Measurements from ENCODE around the gene ARHGAP8. TPM values are rescaled to one million over a fixed set of nuclear protein-coding genes. Genes with fewer than 3 reads are reported as not detected.

ARHGAP8 gene
- polyA plus RNA-seq (2013, experiment 1 of 2; ENCODE audit: insufficient read length), result 0.75 TPM
- 0.77 TPM for polyA plus RNA-seq (2013, experiment 2 of 2; ENCODE audit: insufficient read length)

DNA sequence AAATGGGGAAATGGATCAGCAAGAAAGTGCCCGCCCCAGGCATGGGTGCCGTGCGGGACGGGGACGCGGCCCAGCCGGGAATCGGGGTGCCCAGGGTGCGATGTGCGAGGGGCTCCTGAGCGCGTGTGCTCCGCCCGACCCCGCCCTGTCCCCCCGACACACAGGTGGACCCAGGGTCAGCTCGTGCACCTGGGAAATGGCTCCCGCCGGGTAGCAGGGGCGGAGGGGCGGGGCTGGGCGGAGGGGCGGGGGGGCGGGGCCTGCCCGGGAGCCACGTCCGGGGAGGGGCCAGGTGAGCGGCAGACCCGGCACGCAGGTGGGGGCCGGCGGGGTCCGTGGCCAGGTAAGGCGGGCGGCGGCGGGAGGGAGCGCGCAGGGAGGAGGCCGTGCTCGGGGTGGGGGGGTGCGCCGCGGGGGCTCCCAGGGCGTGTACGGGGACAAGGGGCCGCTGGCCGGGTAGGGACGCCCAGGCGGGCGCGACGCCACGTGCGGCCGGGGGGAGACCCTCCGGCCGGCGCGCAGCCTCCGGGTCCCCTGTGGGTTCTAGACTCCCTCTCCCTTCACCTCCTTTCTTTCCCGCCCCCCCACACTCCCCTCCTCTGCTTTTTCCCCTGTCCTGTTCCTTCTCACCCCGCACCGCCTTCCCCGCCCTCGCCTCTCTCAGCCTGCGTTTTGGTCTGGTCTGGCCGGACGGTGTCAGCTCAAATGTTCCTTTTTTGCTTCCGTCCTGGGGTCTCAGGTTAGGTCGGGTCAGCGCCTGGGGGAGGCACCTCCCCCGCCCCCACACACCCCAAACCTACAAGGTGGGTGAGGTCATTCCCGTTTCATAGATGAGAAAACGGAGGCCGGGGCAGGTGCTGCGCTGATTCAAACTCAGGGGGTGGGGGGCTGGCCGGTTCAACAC lies at the start of gene ARHGAP8:
ARHGAP8 (plus strand) TSS at position 291 of the 904 bp plus-strand sequence. CDS start 33,953 bp downstream, outside the sequence.
- DNase-seq, result no peak

DNA sequence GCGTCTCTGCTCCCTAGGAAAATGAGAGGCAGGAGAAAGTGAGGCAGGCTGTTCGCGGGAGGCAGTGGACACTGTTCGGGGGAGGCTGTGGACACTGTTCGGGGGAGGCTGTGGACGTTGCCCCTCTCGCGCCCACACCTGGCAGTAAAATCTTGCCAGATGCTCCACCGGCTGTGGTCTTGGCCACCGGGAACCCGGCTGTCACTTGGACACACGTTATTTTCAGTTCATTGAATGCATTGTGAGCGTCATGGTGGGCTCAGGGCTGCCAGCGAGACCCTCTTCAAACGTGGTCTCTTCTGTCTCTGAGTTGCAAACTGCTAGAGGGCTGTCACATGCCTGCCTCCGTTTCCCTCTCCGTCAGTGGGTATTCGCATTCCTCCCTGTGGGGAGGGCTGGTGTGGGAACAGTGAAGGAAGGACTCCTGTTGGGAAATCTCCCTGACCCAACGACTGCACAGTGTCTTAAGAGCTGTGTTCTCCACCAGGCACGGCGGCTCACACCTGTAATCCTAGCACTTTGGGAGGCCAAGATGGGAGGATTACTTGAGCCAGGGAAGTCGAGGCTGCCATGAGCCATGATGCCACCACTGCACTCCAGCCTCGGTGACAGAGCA lies 49.0 kb upstream of the ARHGAP8 start:
- no peak for DNase-seq

DNA sequence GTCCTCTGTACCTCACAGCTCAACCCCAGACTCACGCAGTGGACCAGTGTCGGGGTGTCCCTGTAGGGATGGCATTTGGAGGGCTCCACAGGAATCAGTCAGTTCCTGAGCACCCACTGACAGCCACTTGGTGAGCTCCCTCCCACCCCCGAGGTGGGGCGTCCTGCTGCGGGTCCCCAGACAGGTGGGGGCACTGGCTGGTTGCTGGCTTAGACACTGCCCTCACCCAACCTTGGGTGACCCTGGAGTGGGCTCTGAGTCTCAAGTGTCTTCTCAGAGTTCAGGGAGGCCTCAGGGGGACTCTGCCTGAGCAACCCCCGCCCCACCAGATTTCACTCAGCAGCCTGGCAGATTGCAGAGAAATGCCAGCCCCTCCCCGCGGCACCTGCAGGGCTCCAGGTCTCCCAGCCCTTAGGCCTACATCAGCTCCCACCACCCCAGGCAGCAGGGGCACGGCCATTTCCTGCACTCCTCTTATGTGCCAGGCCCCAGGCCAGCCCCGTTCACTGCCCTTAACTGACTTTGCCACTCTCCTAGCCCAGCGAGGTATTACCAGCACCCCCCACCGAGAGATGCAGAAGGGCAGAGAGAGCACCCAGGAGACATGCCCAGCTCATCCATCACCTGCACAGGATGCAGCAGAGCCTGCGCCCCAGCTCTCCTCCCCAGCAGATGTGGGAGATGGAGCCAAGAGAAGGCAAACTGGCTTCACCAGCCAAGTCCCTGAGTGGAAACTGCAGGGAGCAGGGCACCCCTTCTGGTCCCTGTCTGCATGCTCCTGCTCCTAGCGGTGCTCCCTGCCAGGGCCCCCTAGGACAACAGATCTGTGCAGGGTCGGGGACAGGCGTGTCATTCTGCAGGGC lies 48.0 kb upstream of the ARHGAP8 start:
- no peak for DNase-seq

DNA sequence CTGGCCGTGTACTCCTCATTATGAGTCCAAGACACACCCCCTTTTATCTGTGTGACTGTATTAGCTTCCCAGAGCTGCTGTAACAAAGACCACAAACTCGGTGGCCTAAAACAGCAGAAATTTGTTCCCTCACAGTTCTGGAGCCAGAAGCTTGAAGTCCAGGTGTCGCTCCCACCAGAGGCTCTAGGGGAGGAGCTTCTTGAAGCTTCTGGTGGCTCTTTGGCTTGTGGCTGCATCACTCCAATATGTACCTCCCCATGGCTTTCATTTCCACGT lies 47.4 kb upstream of the ARHGAP8 start:
- DNase-seq, result no peak

DNA sequence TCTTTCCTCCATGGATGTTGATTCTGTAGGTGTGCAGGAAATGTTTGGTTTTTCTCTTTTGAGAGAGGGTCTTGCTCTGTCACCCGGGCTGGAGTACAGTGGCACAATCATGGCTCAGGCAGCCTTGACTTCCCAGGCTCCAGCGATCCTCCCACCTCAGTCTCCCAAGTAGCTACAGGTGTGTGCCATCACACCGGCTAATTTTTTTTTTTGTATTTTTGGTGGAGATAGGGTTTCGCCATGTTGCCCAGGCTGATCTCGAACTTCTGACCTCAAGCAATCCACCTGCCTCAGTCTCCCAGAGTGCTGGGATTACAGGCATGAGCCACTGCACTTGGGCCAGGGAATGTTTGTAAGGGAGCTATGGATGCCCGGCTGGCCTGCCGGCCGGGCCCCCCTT lies 45.9 kb upstream of the ARHGAP8 start:
- no peak for DNase-seq

DNA sequence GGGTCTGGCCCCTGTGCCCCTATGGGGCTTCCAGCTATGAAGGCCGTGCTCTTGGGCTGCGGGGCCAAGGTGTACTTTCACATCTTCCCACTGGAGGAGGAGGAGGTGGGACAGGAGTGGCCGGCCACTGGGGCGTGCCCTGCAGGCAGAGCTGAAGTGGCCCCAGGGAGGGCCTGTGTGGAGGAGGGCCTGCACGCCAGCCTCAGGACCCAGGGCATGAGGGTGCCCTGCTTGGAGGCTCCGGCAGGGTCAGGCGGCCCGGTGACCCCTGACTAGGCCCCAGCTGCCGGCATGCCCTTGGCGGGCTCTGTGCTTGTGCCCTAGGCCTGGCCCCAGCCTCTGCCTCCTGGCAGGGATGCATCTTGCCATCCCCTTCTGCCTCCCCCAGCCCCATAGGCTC lies 45.2 kb upstream of the ARHGAP8 start:
- DNase-seq, result no peak

DNA sequence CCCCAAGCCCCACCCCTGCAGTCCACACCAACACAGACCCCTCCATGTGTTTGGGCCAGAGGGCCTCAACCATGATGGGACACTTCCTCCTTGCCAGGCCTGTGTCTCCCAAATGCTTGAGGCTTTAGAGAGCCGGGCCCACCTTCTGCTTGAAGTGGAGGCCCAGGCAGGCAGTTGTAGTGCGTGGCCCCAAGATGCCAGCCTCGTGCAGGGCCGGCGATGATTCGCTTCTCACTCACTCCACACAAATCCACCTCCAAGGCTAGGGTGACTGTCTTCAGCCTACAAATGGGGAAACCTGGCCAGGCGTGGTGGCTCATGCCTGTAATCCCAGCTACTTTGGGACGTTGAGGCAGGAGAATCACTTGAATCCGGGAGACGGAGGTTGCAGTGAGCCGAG lies 44.6 kb upstream of the ARHGAP8 start:
- no peak for DNase-seq

DNA sequence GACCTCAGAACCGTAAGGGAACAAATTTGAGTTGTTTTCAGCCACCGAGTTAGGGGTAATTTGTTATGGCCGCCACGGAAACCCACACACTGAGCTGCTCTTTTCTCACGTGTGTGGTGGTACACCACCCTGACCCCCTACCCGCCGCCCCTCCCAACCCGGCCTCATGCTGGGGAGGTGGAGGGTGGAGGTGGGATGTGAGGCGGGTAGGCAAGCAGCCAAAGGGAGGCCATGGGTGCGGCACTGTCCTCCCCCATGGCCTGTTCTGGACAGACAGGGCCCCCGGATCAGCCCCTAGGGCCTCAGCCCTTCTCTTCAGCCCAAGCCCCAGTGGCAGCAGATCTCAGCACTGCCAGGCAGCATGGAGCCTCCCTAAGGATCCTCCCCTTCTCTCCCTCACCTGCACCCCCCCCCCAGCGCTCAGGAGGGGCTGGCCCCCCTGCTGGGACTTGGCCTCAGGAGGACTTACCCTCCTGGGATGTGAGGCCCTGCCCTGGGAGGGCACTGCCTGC lies 42.4 kb upstream of the ARHGAP8 start:
- no peak for DNase-seq

DNA sequence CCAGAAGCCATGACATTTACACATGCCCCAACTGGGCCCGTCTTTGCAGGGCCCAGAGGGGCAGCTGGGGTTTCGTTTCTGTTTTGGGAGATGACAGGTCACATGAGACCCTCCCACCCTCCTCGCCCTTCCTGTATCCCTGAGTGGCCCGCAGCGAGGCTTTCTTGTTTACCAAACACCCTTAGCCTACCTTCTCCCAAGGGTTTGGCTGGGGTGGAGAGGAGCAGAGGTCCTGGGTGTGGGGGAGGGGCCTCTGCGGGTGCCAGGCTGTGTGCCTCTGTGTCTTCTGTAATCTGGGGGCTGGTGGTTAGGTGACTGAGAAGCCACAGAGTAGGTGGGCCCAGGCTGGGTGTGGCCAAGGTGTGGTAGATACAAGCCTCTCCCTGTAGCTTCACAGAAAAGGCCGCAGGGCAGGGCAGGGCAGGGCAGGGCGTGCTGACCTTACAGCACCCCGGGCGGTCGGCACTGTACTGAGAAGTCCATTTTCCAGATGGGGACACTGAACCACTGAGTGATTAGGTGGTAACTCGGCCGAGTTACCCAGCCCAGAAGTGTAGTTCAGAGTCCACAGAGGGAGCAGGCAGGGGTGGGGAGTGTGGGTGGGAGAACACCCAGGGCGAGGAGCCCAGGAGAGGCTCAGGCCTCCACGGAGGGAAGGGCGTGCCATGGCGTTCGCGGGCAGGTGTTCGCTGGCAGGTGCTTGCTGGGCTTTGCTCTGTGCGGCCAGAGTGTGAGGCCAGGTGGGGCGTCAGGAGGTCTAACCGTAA lies 41.7 kb upstream of the ARHGAP8 start:
- no peak for DNase-seq

DNA sequence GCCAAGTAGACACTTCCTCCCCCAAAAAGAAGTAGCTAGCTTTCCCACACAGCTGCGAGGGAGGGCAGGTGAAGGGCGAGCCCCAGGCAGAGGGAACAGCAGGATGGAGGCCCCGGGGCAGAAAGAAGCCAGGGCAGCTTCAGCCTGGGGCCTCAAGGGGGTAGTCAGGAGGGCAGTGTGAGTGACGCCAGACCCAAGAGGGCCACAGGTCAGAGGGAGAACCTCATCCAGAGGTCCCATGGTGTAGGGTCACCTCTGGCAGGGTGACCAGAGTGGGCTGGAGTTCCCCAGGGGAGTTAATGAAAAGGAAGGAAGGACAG lies 41.2 kb upstream of the ARHGAP8 start:
- no peak for DNase-seq

DNA sequence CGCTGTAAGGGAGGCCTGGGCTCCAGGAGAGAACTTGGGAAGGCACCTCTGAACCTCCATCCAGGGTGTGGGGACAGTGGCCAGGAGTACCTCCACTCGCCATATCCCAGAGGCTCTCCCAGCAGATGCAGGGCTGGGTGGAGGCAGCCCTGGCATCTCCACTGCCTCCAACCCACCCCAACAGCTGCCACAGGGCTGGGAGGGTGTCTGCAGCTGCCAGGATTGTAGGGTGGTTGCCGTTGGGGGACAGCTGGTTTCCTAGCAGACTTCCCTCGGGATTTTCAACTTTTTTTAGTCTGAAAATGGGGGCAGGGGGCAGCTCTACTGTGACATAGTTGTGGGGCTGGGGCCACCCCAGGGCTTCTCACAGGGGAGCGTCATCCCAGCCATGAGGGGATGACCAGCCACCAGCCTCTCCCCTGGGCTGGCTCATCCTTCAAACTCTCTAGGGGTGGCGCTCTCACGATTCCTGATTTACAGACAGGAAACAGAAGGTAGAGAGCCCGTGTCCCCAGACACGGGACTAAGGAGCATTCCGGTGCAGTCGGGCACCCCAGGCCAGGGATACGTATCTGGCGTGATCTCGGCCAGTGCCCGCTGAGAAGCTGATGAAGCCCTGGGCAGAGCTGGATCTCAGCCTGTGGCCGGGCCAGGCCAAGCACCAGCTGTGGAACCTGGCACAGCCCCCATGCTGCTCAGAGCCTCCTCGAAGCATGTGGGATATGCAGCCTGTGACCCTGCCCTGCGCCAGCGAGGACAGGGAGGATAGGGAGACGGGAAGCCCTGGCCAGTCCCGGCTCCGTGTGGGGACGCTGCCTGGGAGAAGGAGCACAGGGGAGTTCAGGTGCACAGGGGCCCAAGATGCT lies 40.5 kb upstream of the ARHGAP8 start:
- no peak for DNase-seq

DNA sequence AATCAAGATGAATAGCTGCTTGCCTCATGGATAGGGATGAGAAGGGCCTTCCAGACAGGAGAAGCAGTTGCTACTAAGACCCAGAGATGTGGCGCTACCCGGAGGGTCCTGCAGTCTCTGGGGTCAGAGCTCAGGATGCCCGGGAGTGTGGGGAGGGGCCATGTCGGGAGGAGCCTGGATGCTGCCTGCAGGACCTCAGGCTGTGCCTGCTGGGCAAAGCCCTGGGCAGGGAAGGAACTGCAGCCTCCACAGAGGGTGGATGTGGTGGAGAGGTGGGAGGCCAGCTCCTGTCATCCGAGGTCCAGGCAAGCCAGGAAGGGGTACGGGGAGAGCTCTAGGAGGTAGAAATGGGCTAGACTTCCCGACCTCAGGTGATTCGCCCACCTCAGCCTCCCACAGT lies 39.4 kb upstream of the ARHGAP8 start:
- DNase-seq, result no peak

DNA sequence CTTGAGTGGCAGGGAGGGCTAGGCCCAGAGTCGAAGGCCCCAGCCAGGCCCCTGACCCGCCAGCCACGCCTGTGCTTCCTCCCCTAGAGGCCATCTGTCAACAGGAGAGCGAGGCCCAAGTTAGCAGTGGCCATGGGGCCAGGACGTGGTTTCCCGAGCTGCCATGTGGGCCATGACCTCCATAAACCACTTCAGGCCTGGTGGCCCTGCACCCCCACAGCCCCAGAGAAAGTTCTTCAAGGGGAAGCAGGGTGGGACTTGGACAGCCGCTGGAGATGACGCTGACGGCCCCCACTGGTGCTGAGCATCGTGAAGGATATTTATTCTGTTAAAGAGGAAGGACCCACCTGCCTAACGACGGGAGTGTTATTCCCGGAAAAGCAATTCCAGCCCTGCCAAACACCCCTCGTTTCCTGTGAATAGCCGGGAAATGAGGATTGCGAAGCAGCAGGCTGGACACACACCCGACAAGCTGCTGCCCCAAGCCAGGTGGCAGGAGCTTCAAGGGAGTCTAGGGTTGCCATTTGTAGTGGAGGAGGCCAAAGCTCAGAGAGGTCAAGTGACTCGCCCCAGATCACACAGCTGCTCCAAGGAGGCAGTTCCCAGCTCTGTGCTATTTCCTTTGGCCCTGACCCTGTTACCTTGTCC lies 37.5 kb upstream of the ARHGAP8 start:
- DNase-seq, result no peak

DNA sequence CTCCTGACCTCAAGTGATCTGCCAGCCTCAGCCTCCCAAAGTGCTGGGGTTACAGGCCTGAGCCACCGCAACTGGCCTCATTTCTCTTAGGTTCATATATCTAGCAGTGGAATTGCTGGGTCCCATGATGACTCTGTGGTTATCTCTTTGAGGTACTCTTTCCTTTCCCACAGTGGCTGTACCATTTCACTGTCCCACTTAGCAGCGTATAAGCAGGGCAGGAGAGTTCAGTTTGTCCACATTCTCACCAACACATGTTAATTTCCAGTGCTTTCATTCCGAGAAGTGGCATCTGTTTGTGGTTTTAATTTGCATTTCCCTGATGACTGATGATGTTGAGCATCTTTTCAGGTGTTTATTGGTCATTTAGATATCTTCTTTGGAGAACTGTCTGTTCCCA lies 34.0 kb upstream of the ARHGAP8 start:
- DNase-seq, result no peak

DNA sequence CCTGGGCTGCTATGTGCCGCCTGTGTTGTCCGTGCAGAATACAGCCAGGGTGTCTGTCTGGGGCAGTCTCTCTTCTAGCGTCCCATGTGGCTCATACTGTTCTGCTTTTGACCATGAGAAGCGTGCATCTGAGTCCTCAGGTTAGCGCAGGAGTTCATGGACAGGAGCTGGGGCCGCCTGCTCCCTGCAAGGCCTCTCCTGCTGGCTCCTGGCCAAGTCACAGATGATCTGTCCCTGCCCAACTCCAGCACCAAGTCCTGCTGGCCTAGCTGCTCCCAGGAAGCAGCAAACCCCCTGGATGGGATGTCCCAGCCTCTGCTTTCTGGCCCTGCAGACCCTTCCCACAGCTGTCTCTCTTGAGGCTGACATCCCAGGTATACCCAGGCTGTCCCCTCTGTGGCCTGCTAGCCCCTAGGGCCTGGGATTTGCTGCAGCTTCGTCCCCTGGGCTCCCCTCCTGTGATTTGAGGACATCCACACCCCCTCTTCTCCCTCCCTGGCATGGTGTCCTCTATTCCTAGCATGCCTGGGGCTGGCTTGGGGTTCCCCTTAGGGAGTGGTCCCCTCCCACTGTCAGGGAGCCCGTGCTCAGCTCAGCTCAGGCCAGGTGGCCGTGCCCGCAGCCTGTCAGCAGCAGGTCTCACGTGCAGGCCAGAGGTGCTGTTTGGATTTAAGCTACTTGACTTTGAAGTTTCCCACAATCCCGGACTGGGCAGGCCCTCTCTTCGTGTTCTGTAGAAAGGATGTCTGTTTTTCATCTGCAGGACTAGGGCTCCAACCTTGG lies 32.6 kb upstream of the ARHGAP8 start:
- no peak for DNase-seq

DNA sequence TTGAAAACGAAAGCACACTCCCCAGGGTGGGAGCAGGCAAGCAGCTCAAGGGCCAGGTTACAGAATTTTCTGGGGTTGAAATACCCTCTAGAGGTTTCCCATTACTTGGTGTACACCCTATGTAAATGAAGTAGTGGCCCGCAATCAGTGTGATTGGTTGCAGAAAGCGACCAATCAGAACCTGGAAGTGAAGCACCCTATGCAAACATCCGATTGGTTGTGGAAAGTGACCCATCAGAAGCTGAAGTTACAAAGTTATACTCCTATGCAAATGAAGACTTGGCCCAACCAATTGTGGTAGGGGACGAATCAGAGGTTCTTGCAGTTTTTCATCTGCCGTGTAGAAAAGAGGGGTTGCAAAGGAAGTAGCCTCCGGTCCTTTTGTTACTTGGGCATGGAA lies 31.2 kb upstream of the ARHGAP8 start:
- peak; percentile 27 for DNase-seq

DNA sequence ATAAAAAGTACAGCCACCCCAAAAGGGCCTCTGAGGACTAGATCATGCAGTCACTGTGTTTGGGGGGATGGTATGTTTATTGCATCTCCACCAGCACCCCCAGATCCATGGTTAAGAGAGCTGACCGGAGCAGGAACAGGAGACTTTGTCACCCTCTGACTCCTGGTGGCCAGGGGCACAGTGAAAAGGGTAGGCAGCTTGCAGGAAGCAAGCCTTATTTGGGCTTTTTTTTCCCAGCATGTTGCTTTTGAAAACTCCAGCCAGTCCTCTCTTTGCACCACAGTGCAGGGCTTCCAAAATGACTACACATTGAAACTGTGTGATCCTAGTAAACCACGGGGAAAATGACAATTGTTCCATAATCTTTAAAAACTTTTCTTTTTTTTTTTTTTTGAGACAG lies 29.8 kb upstream of the ARHGAP8 start:
- no peak for DNase-seq

DNA sequence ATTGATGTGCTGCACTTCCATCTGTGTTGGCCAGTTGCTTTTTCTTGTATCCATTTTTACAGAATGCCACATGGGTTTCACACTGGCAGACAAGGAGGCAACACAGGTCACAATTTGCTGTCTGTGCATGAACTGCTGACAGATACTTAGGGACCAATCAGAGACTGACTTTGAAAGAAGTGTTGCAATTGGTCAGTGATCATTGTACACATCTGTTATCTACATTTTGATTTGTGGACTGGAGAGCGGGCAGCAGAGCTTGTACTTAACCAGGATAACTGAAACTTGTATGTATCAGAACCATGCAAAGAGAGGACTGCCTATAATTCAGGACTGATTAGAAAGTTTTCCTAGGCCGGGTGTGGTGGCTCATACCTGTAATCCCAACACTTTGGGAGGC lies 28.6 kb upstream of the ARHGAP8 start:
- DNase-seq, result no peak

DNA sequence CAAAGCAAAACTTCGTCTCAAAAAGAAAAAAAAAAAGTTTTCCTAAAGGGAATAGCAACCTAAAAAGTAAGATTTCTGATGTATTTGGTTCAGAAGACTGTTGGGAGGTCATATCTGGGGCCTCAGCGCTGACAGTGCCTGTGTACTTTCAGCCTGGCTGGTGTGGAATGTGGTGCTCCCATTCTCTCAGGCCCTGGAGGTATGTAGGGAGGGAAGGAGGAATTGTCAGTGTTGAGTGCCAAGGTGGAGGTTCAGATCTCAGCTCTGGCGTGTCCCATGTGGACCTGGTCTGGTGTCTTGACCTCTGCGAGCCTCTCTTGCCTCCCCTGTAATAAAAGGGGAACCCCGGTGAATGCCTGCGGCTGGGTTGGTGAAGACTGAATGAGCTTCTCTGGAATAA lies 28.0 kb upstream of the ARHGAP8 start:
- DNase-seq, result no peak

DNA sequence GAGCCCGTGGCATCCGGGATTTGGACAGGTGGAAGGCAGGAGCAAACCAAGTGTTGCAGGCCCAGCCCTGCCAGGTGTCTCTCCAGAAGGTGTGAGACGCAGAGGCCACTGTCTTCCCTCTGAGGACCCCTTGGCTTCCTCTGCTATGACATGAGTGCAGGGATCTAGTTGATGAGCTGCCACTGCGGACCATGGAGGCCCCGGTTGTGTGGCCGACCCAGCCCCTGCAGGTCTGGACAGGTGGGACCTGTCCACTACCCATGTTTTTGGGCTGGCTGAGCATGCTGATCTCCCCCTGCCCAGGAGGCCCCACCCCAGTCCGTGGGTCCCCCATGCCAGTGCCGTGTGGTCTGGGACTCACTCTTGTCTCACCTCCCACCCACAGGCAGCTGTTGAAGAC lies 27.5 kb upstream of the ARHGAP8 start:
- DNase-seq, result no peak
